NCI-H2171 treated with DMSO at 0.1 percent for 48 hours (cell line): ENCODE measurements around the gene CTSK.
"Not testable (repeated sequence)": the region's sequence is repeated elsewhere in the genome, so short reads cannot be mapped to it uniquely, and the experiment has no call there.

Source experiments
- DNase-seq: peaks from one replicate; lab custom pipeline; 2025; lab: John Stamatoyannopoulos, UW

CTSK gene

DNA sequence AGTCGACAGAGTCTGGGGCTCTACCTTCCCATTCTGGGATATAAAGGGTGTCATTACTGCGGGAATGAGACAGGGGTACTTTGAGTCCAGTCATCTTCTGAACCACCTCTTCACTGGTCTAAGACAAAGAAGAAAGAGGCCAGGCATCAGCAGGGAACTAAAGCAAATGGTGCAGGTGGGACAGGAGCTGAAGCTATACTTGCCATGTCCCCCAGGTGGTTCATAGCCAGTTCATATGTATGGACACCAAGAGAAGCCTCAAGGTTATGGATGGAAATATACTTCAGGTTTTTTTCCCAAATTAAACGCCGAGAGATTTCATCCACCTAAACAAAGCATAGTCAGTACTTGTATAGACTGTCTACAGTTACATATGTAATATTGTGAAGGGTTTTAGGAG is 2.2 kb downstream of the CTSK start:
- DNase-seq, result no peak

DNA sequence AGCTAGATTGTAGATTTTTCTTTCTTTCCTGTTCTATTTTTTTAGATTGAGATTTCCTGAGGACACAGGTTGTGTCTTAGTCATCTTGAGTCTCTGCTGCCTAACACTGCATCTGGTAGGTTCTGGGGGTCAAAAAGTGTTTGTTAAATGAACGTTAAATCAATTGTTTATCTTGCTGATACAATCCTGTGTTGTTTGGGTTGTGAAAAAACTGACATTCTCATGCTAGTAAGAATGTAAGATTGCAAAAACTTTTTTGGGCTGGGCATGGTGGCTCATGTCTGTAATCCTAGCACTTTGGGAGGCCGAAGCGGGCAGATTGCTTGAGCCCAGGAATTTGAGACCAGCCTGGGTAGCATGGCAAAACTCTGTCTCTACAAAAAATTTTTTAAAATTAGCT is 3.4 kb downstream of the CTSK start:
- DNase-seq, result no peak

DNA sequence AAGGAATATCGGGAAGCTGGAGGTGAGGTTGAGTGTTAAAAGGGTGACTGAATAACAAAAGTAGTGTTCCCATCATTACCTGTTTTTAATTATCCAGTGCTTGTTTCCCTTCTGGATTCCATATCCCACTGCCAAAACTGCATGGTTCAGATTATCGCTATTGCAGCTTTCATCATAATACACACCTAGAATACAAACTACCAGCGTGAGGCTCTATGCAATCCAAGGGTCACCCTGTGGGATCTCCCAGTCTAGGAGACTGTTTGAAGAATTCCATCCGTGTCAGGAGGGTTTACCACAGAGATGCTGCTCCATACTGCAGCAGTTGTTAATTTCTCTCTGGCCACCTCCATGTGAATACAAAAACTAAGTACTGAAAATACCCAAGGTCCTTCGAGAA is 9.0 kb downstream of the CTSK start:
- DNase-seq, result no peak

DNA sequence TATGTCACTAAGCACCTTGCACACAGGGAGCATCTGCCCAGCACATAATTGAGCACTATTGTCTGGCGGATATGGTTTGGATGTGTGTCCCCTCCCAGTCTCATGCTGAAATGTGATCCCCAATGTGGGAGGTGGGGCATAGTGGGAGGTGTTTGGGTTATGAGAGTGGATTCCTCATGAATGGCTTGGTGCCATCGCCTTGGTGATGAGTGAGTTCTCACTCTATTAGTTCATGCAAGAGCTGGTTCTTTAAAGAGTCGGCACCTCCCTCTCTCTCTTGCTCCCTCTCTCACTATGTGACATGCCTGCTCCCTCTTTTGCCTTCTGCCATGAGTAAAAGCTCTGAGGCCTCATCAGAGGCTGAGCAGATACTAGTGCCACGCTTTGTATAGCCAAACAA is 9.5 kb downstream of the CTSK start:
- peak; percentile 90 for DNase-seq

DNA sequence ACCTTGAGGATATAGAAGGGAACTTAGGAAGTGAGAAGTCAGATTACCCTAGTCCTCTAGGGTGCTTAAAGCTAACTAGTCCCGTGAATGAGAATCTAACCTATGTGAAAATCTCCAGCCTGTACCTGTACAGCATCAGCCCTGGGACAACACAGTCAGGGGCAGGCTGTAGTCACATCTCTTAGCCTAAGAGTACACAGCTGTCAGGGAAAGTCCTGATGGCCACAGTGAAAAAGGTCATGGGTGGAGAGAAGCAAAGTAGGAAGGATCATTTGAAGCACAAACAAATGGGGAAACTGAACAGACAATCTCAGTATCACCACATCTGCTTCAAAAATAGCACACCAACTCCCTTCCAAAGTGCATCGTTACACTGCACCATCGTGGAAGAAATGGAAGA is 11.7 kb downstream of the CTSK start:
- no peak for DNase-seq

DNA sequence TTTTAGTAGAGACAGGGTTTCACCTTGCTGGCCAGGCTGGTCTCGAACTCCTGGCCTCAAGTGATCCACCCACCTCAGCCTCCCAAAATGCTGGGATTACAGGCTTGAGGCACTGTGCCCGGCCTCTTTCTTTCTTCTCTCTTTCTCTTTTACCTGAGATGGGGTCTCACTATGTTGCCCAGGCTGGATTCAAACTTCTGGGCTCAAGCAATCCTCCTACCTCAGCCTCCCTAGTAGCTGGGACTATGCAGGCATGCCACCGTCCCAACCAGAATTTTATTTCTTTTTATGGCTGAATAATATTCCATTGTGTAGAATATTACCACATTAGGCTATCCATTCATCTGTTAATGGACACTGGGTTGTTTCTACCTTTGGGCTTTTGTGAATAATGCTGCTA is 14.3 kb downstream of the CTSK start:
- DNase-seq, result not testable (repeated sequence)

DNA sequence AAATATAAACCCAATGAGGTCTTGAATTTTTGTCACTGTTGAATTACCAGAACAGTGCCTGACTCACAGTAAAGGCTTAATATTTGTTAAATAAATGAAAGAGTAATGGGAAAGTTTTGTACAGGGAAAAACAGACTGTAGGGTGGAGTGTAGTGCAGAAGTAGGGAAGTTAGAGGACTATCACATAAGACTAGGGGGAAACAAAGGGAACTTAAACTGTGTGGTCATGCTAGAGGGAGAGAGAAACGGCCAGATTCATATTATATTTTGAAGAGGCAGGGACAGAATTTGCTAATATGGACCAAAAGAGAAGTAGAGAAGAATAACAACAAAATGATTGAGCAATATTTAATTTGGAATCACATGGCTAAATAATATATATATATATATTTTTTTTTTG is 14.8 kb downstream of the CTSK start:
- no peak for DNase-seq

DNA sequence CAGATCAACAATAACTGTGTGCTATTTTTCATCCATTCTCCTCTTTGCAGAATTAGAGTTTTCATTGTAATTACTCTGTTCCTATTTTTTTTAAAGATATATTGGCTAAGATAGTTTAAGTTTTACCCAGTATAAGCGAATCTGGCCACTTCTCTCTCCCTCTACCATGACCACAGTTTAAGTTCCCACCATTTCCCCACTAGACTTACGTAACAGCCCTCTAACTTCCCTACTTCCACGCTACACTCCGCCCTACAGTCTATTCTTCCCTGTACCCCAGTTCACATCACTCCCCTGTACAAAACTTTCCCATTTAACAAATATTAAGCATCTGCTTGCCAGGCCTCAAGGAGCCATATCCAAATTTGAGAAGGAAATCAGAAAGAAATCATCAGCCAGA is 16.5 kb downstream of the CTSK start:
- DNase-seq, result no peak

DNA sequence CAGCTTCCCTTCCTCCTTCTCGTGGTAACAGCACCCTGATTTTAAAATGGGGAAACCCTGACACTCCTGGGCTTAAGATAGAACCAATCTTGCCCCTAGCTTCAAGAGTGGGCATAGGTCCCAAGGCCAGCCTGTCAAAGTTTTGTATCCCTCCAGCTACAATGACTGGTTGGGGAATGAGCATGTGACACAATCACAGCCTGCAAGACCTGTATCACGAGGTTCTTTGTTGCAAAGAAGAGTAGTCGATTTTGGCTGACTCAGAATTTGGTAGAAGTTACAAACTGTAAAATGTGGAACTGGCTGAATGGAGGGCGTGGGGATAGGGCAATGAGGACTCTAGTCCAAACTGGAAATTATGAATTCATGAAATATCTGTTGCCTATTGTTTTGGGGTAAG is 18.7 kb downstream of the CTSK start:
- DNase-seq, result no peak

DNA sequence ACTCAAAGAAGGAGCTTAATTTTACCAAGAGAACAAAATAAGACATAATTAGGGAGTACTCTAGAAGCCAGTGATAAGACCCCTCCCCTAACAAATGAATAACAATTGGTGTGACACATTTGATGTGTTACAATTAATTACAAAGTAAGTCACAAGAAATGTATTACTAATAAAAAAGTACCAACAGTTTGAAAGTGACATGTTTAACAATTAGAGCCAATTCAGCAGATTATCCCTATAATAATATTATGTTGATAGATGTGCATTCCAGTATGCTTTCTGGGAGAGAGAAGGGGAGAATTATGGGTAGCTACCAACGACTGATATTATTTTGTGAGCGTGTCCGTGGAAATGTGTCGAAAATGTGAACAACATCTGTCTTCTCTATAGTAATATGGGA is 19.1 kb downstream of the CTSK start:
- no peak for DNase-seq

DNA sequence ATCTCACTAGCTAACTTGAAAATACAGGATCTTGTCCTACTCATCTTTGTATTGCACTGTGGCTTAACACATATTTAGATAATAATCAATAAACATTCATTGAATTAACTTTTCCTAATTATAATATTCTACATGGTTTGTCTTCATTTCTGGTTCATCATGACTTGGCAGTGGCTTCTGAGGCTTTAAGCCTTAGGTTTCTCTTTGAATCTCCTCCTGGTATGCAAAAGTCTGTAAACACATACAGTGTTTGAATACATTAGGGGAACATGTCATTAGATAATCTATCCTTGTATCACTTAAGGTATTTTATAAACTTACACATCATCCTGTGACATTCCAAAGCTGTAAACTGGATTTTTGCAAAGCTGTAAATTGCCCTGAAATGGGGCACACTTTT is 20.6 kb downstream of the CTSK start:
- DNase-seq, result no peak

DNA sequence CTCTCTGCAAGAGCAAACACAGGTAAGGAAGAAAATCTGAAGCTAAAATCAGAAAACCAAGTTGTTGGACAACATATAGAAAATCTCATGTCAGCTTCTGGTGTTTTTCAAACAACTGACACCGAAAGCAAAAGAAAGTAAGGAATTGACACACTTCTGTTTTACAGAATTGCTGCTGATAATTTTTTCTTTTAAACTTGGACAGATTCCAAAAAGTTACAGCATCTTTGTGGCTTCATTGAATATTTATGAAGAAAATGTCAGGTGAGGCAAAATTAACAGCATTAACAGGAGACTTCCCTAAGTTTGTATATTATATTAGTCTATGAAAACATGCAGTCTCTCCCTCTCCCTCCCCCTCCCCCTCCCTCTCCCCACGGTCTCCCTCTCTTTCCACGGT is 27.6 kb downstream of the CTSK start:
- DNase-seq, result no peak

DNA sequence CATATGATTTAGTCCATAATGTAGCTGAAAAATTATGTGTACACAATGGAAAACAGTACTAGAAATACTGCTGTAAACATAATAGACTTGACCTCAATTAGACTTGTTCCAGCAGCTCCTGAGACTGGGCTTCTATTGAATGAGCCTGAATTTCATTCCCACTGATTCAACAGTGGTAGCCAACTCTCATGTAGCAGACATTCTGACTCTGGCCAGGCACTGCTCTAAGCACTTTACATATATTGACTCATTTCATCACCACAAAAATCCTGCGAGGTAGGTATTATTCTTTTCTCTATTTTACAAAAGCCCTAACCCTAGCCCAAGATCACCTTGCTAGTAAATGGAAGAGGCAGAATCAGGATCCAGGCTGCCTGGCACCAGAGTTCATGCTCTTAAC is 29.7 kb downstream of the CTSK start:
- no peak for DNase-seq

DNA sequence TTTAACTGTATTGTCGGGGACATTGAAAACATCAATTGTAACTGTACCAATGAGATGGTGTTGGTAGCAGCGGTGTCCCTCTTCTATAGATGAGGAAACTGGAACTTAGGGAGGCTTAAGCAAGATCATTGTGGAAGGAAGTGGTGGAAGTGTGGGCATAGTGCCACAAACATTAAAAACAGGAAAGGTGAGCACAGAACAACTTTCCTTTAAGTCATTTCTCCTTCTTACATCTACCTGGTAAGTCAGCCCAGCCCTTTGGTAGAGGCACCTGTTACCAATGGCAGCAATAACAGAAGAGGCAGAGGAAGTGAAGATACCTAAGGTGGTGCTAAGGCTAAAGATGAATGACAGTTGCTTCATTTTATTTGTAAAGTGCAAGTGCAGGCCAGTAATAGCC is 30.5 kb downstream of the CTSK start:
- no peak for DNase-seq

DNA sequence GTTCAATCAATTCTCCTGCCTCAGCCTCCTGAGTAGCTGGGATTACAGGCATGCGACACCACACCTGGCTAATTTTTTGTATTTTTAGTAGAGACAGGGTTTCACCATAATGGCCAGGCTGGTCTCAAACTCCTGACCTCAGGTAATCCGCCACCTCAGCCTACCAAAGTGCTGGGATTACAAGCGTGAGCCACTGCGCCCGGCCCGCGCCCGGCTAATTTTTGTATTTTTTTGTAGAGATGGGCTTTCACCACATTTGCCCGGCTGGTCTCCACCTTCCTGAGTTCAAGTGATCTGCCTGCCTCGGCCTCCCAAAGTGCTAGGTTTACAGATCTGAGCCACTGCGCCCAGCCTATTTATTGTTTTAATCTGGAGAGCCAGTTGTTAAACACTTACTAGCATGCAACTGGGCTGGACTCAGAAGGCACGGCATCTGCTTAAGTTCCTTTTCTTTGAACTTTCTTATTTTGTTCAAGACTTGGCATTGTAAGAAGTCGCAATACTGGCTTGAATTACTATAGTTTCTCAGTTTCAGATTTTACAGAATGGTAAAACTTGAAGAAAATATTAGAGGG is 32.0 kb downstream of the CTSK start:
- not testable (repeated sequence) for DNase-seq

DNA sequence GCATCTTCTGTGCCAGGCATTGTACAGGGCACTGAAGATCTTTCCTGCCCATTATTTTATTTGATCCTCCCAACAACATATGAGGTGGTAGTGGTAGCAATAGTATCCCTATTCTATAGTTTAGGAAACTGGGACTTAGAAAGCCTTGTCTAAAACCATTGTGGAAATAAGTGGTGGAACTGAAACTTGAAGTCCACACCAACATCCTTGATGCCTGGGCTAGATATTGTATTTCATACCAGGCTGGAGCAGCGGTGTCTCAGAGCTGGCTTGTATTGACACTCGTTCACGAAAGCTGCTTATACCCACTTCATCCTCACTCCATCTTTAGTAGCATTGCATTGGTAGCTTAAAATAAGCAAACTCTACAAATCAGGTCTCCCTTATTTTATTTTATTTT is 32.8 kb downstream of the CTSK start:
- no peak for DNase-seq

DNA sequence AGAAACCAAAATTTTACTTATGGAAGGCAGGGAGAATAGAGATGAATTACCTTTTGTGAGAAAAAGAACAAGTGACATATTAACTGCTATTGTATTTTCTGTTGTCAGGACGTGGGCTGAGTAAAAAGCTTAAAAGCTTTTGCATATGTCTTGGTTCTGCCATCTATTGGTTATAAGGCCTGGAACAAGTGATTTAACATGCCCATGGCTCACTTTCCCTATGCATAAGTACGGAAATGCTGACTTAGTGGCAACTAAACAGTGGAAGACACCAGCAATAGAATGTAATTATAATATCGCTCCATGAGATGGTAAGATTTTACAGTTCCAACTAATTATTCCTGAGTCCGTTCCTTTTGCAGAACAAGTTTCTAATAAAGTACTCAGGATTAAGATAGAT is 35.7 kb downstream of the CTSK start:
- DNase-seq, result no peak

DNA sequence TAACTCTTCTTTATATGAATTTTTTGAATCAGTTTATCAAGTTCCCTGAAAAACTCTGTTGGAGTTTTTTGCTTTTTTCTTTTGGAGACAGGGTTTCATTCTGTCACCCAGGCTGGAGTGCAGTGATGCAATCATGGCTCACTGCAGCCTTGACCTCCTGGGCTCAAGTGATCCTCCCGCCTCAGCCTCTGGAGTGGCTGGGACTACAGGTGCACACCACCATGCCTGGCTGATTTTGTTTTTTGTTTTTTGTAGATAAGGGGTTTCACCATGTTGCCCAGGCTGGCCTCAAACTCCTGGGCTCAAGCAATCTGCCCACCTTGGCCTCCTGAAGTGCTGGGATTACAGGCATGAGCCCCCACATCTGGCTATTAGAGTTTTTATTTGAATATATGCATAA is 40.4 kb downstream of the CTSK start:
- DNase-seq, result not testable (repeated sequence)

DNA sequence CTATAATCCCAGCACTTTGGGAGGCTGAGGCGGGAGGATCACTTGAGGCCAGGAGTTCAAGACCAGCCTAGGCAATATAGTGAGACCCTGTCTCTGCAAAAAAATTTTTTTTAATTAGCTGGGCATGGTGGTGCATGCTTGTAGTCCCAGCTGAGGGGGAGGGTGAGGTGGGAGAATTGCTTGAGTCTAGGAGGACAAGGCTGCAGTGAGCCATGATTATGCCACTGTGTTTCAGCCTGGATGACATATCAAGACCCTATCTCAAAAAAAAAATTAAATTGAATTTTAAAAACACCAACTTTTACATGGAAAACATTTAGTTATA is 42.1 kb downstream of the CTSK start:
- not testable (repeated sequence) for DNase-seq

DNA sequence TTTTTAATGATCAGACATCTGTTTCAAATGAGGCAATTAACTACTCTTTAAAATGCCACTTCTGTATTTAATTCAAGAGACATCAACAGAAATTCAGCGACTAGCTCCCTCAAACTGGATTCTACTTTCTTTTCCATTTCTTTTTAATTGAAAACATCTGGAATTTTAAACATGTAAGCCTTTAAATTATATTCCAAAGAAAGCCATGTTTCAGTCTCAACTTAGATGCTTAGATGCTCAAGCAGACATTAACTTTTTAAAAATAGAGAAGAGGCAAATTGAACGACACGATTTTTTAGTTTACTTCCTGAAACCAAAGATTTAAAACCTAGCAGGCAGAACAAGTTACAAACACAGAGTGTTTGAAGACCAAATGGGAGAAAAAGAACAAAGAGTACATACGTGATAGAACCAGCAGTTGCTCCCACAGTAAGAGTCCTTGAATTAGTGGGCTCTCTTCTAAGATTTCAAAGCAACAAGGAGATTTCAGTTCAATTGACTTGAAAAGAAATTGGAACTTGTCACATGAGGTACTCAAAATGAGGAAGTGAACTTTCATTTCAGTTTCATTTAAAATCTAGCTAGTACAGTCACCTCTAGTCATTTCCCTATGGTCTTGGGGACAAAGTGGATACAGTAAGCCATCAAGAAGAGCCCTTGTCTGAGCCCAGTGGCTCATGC is 42.6 kb downstream of the CTSK start, which contains the start of gene CTSS:
Gene CTSS, minus strand, starts transcription at position 483 of the 681 bp plus-strand sequence. CDS start 1,015 bp downstream, outside the sequence.
- no peak for DNase-seq

DNA sequence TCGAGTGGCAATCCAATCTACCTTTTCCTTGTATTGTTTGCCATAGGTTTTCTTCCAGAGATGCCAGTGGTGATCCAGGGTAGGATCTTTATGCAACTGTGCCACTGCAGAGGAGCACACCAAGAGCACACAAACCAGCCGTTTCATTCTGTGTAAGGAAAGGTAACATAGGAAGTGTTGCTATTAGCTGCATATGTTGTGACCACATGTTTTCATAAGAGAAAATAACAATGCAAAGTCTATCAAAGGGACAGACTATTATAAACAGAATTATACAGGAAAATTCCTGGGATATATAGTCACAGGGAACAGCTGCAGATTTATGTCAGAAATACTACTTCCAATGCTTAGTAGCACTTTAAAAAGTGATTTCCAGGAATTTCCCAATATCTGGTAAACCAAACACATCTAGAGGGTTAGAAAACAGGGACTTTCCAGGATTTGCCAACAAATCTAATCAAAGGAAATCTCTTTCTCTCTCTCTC is 43.4 kb downstream of the CTSK start:
- no peak for DNase-seq

DNA sequence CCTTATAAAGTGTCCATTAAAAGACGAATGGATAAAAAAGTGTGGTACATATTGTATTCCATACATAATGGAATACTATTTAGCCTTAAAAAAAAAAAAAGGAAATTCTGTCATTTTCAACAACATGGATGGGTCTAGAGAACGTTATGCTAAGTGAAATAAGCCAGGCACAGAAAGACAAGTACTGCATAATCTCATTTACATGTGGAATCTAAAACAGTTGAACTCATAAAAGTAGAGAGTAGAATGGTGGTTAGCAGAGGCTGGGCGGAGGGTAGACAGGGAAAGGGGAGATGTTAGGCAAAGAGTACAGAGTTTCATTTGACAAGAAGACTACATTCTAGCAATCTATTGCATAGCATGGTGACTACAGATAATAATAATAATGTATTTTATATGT is 45.0 kb downstream of the CTSK start:
- DNase-seq, result no peak

DNA sequence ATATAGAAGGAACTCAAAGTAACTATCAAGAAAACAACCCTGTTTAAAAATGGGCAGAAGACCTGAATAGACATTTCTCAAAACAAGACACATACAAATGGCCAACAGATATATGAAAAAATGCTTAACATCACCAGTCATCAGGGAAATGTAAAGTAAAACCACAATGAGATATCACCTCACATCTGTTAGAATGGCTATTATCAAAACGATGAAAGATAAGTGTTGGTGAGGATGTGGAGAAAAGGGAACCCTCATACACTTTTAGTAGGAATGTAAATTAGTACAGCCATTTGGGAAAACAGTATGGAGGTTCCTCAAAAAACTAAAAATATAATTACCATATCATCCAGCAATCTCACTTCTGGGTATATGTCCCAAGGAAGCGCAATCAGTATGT is 45.5 kb downstream of the CTSK start:
- DNase-seq, result no peak

DNA sequence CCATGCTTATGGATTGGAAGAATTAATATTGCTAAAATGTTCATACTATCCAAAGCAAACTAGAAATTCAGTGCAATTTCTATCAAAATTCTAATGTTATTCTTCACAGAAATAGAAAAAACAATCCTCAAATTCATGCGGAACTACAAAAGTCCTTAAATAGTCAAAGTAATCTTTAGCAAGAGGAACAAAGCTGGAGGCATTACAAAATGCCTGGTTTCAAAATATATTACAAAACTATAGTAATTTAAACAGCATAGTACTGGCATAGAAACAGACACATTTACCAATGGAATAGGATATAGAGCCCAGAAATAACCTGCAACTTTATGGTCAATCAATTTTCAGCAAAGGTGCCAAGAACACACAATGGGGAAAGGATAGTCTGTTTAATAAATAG is 46.3 kb downstream of the CTSK start:
- DNase-seq, result no peak
